ENCODE measurements around the gene REXO4.
"Not testable (repeated sequence)": the region's sequence is repeated elsewhere in the genome, so short reads cannot be mapped to it uniquely, and the experiment has no call there.

Gene REXO4

DNA sequence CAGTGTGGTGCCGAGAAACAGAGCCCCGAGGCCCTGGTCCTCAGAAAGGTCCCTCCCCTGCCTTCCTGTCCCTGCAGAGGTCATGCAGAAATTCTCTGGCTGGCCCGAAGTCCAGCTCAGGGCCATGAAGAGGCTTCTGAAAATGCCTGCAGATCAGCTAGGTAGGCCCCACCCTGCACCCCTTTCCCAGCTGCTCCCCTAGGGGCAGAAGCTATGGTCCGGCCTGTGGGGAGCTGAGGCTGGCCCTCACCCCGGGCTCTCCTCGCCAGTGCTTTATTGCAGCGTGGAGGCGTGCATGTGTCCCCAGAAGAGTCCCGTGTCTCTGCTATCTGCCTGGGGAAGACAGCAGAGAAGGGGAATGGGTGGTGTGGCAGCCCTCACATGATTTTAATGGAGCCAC is 19.9 kb downstream of the REXO4 start:
- Histone ChIP-seq H3K4me3 (ENCODE audit: low read depth, low read length) (no peak overlapping the region), H3K9ac (ENCODE audit: low read depth, low read length) (no peak overlapping the region), H3K27me3 (ENCODE audit: control insufficient read depth, insufficient read depth, low read length) (peaks cover 5% of the 10 kb centered on the region)

DNA sequence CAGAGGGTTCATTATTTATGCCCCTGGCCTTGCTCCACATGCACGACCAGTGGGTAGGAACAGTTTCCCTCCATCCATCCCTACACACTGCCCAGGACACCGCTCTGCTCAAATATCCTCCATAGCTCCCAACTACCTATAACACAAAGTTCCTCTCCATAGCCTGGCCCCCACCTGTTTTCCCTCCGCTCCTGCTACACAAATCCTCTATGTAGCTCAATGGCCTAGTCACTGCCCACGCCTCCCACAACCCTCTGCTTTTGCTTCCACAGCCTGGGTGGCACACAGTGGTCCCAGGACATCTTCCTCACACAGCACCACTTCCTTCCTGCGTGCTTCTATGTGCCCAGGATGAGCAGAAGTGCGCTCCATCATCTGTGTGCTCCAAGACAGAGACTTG is 20.4 kb downstream of the REXO4 start:
- H3K4me1 ChIP-seq (ENCODE audit: control insufficient read depth, insufficient read depth, low read length), result no peaks in the 10 kb centered on the region
- no peak overlapping the region for H3K4me3 ChIP-seq (ENCODE audit: low read depth, low read length)
- peaks cover 5% of the 10 kb centered on the region for H3K27me3 ChIP-seq (ENCODE audit: control insufficient read depth, insufficient read depth, low read length)

More for the DNA sequence above, 19.9 kb downstream of the REXO4 start:
- Histone ChIP-seq H3K9me3 (ENCODE audit: control insufficient read depth, insufficient read depth, low read length) (no peaks in the 10 kb centered on the region), H3K4me1 (ENCODE audit: control insufficient read depth, insufficient read depth, low read length) (no peaks in the 10 kb centered on the region), H3K27ac (ENCODE audit: low read depth, low read length) (no peak overlapping the region), H3K36me3 (ENCODE audit: control insufficient read depth, insufficient read depth, low read length) (0 out of 2 replicates have a peak, but pooled peaks cover 5% of the 10 kb centered on the region)

DNA sequence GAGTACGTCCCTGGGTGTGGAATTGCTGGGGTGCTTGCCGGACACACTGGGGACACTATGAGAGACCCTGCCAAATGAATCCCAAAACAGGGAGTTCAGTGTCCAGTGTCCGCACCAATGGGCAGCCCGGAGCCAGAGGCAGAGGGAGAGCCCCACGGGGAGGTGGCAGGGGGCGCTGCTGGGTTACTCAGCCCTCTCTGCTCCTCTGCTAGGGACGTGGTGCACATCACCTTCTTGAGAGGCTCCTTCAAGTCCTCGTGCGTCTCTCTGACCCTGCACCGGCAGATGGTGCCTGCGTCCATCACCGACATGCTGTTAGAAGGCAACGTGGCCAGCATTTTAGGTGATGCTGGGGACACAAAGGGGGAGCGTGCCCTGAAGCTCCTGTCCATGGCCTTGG is 20.9 kb downstream of the REXO4 start:
- Histone ChIP-seq H3K4me1 (ENCODE audit: control insufficient read depth, insufficient read depth, low read length) (no peaks in the 10 kb centered on the region), H3K4me3 (ENCODE audit: low read depth, low read length) (no peak overlapping the region), H3K36me3 (ENCODE audit: control insufficient read depth, insufficient read depth, low read length) (no peaks in the 10 kb centered on the region), H3K27ac (ENCODE audit: low read depth, low read length) (no peak overlapping the region), H3K9me3 (ENCODE audit: control insufficient read depth, insufficient read depth, low read length) (no peaks in the 10 kb centered on the region), H3K9ac (ENCODE audit: low read depth, low read length) (no peak overlapping the region), H3K27me3 (ENCODE audit: control insufficient read depth, insufficient read depth, low read length) (peaks cover 5% of the 10 kb centered on the region)

More for the DNA sequence above, 20.4 kb downstream of the REXO4 start:
- H3K27ac ChIP-seq (ENCODE audit: low read depth, low read length), result no peak overlapping the region
- H3K9ac ChIP-seq (ENCODE audit: low read depth, low read length), result no peak overlapping the region
- H3K36me3 ChIP-seq (ENCODE audit: control insufficient read depth, insufficient read depth, low read length), result 0 out of 2 replicates have a peak, but pooled peaks cover under 1% of the 10 kb centered on the region
- no peaks in the 10 kb centered on the region for H3K9me3 ChIP-seq (ENCODE audit: control insufficient read depth, insufficient read depth, low read length)

DNA sequence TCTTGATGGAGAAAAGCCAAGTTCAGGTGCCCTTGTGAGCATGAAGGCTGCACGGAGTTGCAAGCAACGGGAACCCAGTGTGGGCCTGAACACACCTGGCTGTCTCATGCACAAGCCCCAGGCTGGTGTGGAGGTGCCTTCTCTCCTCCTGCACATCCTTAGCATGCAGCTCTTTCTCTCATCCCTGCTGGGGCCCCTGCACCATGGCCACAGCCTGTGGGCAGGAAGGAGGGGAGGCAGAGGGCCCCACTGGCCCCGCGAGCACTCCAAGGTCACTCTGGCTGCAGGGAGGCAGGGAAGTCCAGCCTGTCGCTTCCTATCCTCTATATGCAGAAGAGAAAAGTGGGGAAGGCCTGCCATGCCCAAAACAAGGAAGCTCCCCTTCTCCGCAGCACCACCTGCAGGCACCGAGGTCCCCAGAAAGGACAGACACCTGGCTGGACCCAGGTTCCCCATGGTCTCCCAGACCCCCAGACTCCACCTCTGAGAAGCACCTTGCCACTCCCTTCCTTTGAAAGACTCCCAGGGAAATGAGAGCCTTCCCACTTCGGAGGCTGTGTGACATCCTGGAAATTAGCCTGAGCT is 23.0 kb downstream of the REXO4 start:
- Histone ChIP-seq H3K9me3 (ENCODE audit: control insufficient read depth, insufficient read depth, low read length) (no peaks in the 10 kb centered on the region), H3K27me3 (ENCODE audit: control insufficient read depth, insufficient read depth, low read length) (peaks cover 5% of the 10 kb centered on the region), H3K9ac (ENCODE audit: low read depth, low read length) (no peak overlapping the region), H3K36me3 (ENCODE audit: control insufficient read depth, insufficient read depth, low read length) (no peaks in the 10 kb centered on the region), H3K4me1 (ENCODE audit: control insufficient read depth, insufficient read depth, low read length) (no peaks in the 10 kb centered on the region), H3K4me3 (ENCODE audit: low read depth, low read length) (no peak overlapping the region), H3K27ac (ENCODE audit: low read depth, low read length) (no peak overlapping the region)

DNA sequence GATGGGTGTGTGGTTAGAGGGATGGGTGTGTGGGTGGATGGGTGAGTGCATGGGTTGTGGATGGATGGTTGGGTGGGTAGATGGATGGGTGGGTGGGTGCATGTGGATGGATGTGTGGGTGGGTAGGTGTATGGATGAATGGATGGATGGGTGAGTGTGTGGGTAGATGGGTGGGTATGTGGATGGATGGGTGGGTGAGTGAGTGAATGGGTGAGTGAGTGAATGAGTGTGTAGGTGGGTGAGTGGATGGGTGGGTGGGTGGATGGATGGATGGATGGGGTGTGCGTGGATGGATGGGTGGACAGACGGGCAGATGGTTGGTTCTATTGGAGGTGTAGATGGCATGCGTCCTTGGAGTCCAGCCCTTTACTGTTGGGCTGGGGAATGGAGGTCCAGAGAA is 24.4 kb downstream of the REXO4 start:
- peaks cover 5% of the 10 kb centered on the region for H3K27me3 ChIP-seq (ENCODE audit: control insufficient read depth, insufficient read depth, low read length)
- H3K36me3 ChIP-seq (ENCODE audit: control insufficient read depth, insufficient read depth, low read length), result no peaks in the 10 kb centered on the region
- H3K27ac ChIP-seq (ENCODE audit: low read depth, low read length), result no peak overlapping the region
- H3K4me1 ChIP-seq (ENCODE audit: control insufficient read depth, insufficient read depth, low read length), result no peaks in the 10 kb centered on the region
- H3K9me3 ChIP-seq (ENCODE audit: control insufficient read depth, insufficient read depth, low read length), result no peaks in the 10 kb centered on the region
- no peak overlapping the region for H3K9ac ChIP-seq (ENCODE audit: low read depth, low read length)
- H3K4me3 ChIP-seq (ENCODE audit: low read depth, low read length), result no peak overlapping the region

DNA sequence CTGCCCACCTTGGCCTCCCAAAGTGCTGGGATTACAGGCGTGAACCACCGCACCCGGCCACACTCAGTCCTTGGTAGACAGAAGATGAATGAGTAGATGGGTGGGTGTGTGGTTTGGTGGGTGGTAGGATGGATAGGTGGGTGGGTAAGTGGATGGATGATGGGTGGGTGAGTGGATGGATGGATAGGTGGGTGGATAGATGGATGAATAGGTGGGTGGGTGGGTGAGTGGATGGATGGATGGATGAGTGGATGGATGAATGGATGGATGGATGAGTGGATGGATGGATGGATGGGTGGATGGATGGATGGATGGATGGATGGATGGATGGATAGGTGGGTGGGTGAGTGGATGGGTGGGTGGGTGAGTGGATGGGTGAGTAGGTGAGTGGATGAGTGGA is 25.5 kb downstream of the REXO4 start:
- H3K27ac ChIP-seq (ENCODE audit: low read depth, low read length); H3K9ac ChIP-seq (ENCODE audit: low read depth, low read length); H3K4me1 ChIP-seq (ENCODE audit: control insufficient read depth, insufficient read depth, low read length); H3K9me3 ChIP-seq (ENCODE audit: control insufficient read depth, insufficient read depth, low read length); H3K4me3 ChIP-seq (ENCODE audit: low read depth, low read length); H3K27me3 ChIP-seq (ENCODE audit: control insufficient read depth, insufficient read depth, low read length); H3K36me3 ChIP-seq (ENCODE audit: control insufficient read depth, insufficient read depth, low read length): not testable (repeated sequence)

DNA sequence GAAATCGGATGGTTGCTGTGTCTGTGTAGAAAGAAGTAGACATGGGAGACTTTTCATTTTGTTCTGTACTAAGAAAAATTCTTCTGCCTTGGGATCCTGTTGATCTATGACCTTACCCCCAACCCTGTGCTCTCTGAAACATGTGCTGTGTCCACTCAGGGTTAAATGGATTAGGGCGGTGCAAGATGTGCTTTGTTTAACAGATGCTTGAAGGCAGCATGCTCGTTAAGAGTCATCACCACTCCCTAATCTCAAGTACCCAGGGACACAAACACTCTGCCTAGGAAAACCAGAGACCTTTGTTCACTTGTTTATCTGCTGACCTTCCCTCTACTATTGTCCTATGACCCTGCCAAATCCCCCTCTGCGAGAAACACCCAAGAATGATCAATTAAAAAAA is 26.4 kb downstream of the REXO4 start:
- H3K4me1 ChIP-seq (ENCODE audit: control insufficient read depth, insufficient read depth, low read length); H3K4me3 ChIP-seq (ENCODE audit: low read depth, low read length); H3K9ac ChIP-seq (ENCODE audit: low read depth, low read length); H3K27me3 ChIP-seq (ENCODE audit: control insufficient read depth, insufficient read depth, low read length); H3K36me3 ChIP-seq (ENCODE audit: control insufficient read depth, insufficient read depth, low read length); H3K9me3 ChIP-seq (ENCODE audit: control insufficient read depth, insufficient read depth, low read length); H3K27ac ChIP-seq (ENCODE audit: low read depth, low read length): not testable (repeated sequence)

DNA sequence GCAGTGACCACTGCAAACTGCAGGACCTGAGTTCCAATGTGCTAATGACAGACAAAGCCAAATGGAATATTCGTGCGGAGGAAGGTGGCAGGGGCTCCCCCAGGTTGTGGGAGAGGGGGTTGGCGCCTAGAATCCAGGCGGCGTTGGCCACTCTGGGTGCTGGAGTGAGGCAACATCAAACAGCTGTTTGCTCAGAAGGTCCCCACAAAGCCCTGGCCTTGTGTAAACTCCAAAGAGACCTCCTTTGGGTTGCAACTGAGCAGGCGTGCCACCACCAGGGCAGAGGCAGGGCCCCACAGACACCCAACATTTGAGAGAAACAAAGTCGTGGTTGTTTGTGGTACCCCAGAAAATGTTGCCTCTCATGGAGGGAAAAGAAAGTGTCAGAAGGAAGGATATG is 27.1 kb downstream of the REXO4 start:
- Histone ChIP-seq H3K27ac (ENCODE audit: low read depth, low read length) (no peak overlapping the region), H3K4me1 (ENCODE audit: control insufficient read depth, insufficient read depth, low read length) (no peaks in the 10 kb centered on the region), H3K9ac (ENCODE audit: low read depth, low read length) (no peak overlapping the region), H3K9me3 (ENCODE audit: control insufficient read depth, insufficient read depth, low read length) (no peaks in the 10 kb centered on the region), H3K27me3 (ENCODE audit: control insufficient read depth, insufficient read depth, low read length) (no peaks in the 10 kb centered on the region; the same call in 1 of the 2 replicates), H3K36me3 (ENCODE audit: control insufficient read depth, insufficient read depth, low read length) (no peaks in the 10 kb centered on the region), H3K4me3 (ENCODE audit: low read depth, low read length) (no peak overlapping the region)

DNA sequence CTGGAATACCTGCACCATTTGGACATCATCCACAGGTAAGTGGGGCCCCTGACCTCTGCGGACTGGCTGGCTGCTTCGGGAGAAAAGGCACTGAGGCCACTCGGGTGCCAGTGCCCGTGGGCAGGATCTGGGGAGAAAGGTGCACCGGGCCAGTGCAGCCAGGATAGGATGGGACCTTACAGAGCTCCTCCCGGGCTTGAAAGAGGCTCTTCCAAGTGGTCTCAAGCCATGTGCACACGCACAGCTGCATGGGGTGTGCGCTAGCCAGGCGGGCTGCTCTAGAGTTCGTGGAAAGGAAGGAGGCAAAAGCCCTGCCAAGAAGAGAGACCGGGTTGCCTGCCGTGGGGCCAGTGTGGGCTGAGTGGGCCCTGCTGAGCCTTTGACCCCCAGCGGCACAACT is 28.2 kb downstream of the REXO4 start:
- no peaks in the 10 kb centered on the region for H3K4me1 ChIP-seq (ENCODE audit: control insufficient read depth, insufficient read depth, low read length)
- H3K4me3 ChIP-seq (ENCODE audit: low read depth, low read length), result no peak overlapping the region
- no peaks in the 10 kb centered on the region; the same call in 1 of the 2 replicates for H3K27me3 ChIP-seq (ENCODE audit: control insufficient read depth, insufficient read depth, low read length)

DNA sequence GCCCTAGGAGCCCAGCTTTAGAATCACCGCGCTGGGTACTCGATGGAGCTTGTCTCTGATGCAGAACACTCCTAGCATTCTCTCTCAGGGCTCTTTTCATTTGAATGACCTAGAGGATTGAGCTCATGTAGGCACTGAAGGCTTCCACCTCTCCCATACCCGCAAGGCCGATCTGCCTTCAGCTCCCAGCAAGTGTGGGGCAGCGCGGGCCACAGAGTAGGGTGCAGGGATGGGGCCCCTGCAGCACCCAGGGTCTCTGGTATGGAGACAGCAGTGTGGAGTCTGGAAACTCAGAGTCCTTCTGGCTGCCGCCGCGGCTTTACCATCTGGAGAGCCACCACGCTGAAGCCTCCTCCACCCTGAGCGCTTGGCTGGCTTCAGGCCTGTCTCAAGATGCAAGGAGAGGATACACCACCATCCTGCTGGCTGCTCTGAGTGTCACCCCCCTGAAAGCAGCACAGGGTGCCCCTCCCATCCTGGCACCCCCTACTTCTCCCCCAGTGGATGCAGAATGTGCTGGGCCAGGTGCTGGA is 28.7 kb downstream of the REXO4 start:
- no peaks in the 10 kb centered on the region for H3K4me1 ChIP-seq (ENCODE audit: control insufficient read depth, insufficient read depth, low read length)
- no peaks in the 10 kb centered on the region for H3K36me3 ChIP-seq (ENCODE audit: control insufficient read depth, insufficient read depth, low read length)
- H3K4me3 ChIP-seq (ENCODE audit: low read depth, low read length), result no peak overlapping the region
- H3K27ac ChIP-seq (ENCODE audit: low read depth, low read length), result no peak overlapping the region
- H3K9me3 ChIP-seq (ENCODE audit: control insufficient read depth, insufficient read depth, low read length), result no peaks in the 10 kb centered on the region
- no peak overlapping the region for H3K9ac ChIP-seq (ENCODE audit: low read depth, low read length)
- H3K27me3 ChIP-seq (ENCODE audit: control insufficient read depth, insufficient read depth, low read length), result no peaks in the 10 kb centered on the region; the same call in 1 of the 2 replicates

More for the DNA sequence above, 28.2 kb downstream of the REXO4 start:
- H3K36me3 ChIP-seq (ENCODE audit: control insufficient read depth, insufficient read depth, low read length), result no peaks in the 10 kb centered on the region
- no peak overlapping the region for H3K9ac ChIP-seq (ENCODE audit: low read depth, low read length)
- H3K9me3 ChIP-seq (ENCODE audit: control insufficient read depth, insufficient read depth, low read length), result no peaks in the 10 kb centered on the region
- H3K27ac ChIP-seq (ENCODE audit: low read depth, low read length), result no peak overlapping the region

DNA sequence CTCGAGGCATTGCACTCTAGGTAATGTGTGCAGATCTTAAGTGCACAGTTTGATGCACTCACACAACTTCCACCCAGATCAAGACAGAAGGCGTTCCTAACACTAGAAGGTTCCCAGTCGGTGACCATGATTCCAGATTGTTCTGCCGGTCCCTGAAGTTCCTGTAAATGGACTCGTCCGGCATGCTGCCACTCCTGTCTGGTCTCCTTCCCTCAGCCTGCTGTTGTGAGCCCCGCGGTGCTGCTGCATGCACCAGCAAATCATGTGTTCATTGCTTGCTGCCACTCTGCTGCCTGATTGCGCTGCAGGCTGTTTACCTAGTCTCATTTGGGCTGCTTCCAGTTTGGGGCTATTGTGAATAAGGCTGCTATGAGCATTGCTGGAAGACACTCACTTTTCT is 30.1 kb downstream of the REXO4 start:
- H3K4me3 ChIP-seq (ENCODE audit: low read depth, low read length), result no peak overlapping the region
- no peaks in the 10 kb centered on the region for H3K4me1 ChIP-seq (ENCODE audit: control insufficient read depth, insufficient read depth, low read length)
- H3K27me3 ChIP-seq (ENCODE audit: control insufficient read depth, insufficient read depth, low read length), result no peaks in the 10 kb centered on the region
- H3K9me3 ChIP-seq (ENCODE audit: control insufficient read depth, insufficient read depth, low read length), result peaks cover 3% of the 10 kb centered on the region; the same call in 1 of the 2 replicates
- no peaks in the 10 kb centered on the region for H3K36me3 ChIP-seq (ENCODE audit: control insufficient read depth, insufficient read depth, low read length)
- no peak overlapping the region for H3K9ac ChIP-seq (ENCODE audit: low read depth, low read length)
- H3K27ac ChIP-seq (ENCODE audit: low read depth, low read length), result no peak overlapping the region
